Measurements from ENCODE around the gene CDH8.
"Not testable (repeated sequence)": the region's sequence is repeated elsewhere in the genome, so short reads cannot be mapped to it uniquely, and the experiment has no call there.

Gene CDH8

DNA sequence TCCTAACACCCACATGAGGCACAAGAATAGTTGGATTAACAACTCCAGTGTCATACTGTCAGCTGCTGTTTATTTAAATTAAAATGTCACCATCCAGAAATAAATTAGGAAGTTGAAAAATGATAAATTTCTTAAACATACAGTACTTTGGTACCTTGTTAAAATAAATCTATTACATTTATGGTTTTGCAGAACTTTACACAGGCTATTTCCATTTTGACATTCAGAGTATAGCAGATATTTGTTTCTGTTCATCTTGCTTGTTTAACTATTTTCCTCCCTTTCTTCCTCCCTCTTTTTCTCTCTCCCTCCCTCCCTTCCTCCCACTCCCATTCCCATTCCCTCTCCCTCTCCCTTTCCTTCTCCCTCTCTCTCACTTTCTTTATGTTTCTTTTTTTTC lies 310.1 kb downstream of the CDH8 start:
- H3K36me3 ChIP-seq: no peaks in the 10 kb centered on the region
- no peak for DNase-seq
- H3K9me3 ChIP-seq: no peaks in the 10 kb centered on the region
- H3K4me3 ChIP-seq (ENCODE audit: low read depth, low read length): no peak overlapping the region
- no peaks in the 10 kb centered on the region for H3K27me3 ChIP-seq
- TF ChIP-seq, protein P1, sequence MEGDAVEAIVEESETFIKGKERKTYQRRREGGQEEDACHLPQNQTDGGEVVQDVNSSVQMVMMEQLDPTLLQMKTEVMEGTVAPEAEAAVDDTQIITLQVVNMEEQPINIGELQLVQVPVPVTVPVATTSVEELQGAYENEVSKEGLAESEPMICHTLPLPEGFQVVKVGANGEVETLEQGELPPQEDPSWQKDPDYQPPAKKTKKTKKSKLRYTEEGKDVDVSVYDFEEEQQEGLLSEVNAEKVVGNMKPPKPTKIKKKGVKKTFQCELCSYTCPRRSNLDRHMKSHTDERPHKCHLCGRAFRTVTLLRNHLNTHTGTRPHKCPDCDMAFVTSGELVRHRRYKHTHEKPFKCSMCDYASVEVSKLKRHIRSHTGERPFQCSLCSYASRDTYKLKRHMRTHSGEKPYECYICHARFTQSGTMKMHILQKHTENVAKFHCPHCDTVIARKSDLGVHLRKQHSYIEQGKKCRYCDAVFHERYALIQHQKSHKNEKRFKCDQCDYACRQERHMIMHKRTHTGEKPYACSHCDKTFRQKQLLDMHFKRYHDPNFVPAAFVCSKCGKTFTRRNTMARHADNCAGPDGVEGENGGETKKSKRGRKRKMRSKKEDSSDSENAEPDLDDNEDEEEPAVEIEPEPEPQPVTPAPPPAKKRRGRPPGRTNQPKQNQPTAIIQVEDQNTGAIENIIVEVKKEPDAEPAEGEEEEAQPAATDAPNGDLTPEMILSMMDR (IDR thresholded peaks at IDR 0.05; ENCODE audit: low read depth, low read length): no peak
- H3K4me1 ChIP-seq: no peaks in the 10 kb centered on the region

DNA sequence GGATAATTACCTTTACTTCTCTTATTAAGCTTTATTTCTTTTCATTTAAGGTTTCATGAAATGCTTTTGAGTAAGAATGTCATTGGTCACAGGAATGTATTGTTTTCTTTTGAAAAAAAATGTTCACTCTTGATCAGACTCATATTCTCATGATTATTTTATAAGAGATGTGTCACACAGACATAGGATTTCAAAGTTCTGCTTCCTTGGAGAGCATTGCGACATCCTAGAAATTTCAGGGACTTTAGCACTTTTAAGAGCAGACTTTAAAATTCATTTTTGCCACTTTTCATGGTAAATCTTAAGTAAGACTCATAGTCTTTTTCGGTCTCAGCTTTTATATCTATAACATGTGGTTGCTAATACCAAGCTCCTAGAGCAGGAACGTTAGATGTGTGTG lies 314.7 kb downstream of the CDH8 start:
- no peak for DNase-seq
- Histone ChIP-seq H3K9me3 (no peaks in the 10 kb centered on the region), H3K4me3 (ENCODE audit: low read depth, low read length) (no peak overlapping the region), H3K36me3 (no peaks in the 10 kb centered on the region), H3K4me1 (no peaks in the 10 kb centered on the region), H3K27me3 (no peaks in the 10 kb centered on the region)
- TF ChIP-seq, protein P1 (IDR thresholded peaks at IDR 0.05; ENCODE audit: low read depth, low read length): no peak

- TF ChIP-seq, protein P1 (IDR thresholded peaks at IDR 0.05; ENCODE audit: low read depth, low read length): no peak
- Histone ChIP-seq H3K27me3 (no peaks in the 10 kb centered on the region), H3K4me3 (ENCODE audit: low read depth, low read length) (no peak overlapping the region), H3K36me3 (no peaks in the 10 kb centered on the region), H3K9me3 (no peaks in the 10 kb centered on the region; the same call in 1 of the 2 replicates), H3K4me1 (no peaks in the 10 kb centered on the region)
- DNase-seq: no peak
Measured at GRCh38 chr16:61715393-61715792, 320.8 kb downstream of the CDH8 start.

- Histone ChIP-seq H3K4me1 (no peaks in the 10 kb centered on the region), H3K36me3 (no peaks in the 10 kb centered on the region), H3K9me3 (no peaks in the 10 kb centered on the region; the same call in 1 of the 2 replicates), H3K27me3 (no peaks in the 10 kb centered on the region), H3K4me3 (ENCODE audit: low read depth, low read length) (no peak overlapping the region)
- no peak for DNase-seq
- TF ChIP-seq, protein P1 (IDR thresholded peaks at IDR 0.05; ENCODE audit: low read depth, low read length): no peak
Measured at GRCh38 chr16:61713787-61714186, 322.5 kb downstream of the CDH8 start.

GRCh38 chr16:61699640-61700039 lies 336.6 kb downstream of the CDH8 start:
- not testable (repeated sequence) for H3K27me3 ChIP-seq; H3K4me3 ChIP-seq (ENCODE audit: low read depth, low read length); H3K36me3 ChIP-seq; DNase-seq; H3K9me3 ChIP-seq; H3K4me1 ChIP-seq

DNA sequence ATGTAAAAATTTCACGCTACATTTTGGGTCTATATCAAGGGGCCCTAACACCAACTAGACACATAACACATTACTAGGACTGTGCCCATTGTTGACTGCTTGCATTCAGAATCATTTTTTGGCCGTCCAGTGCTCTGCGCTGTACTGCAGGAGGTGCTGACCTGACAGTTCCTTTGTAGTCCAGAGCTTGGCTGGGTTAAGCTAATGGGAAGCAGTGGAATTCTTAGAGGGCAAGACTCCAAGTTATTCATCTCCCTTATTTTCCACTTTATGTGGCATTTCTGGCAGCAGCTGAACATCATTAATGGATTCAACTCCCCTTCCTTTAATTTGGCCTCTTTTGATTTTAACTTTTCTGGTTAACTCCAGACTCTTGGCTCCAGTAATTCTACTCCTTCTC lies 351.7 kb downstream of the CDH8 start:
- H3K4me3 ChIP-seq (ENCODE audit: low read depth, low read length): no peak overlapping the region
- no peaks in the 10 kb centered on the region for H3K27me3 ChIP-seq
- DNase-seq: no peak
- H3K9me3 ChIP-seq: no peaks in the 10 kb centered on the region
- TF ChIP-seq, protein P1 (IDR thresholded peaks at IDR 0.05; ENCODE audit: low read depth, low read length): no peak
- H3K4me1 ChIP-seq: no peaks in the 10 kb centered on the region
- H3K36me3 ChIP-seq: no peaks in the 10 kb centered on the region

- TF ChIP-seq, protein P1 (IDR thresholded peaks at IDR 0.05; ENCODE audit: low read depth, low read length): no peak
- H3K36me3 ChIP-seq: no peaks in the 10 kb centered on the region
- no peaks in the 10 kb centered on the region for H3K27me3 ChIP-seq
- H3K9me3 ChIP-seq: no peaks in the 10 kb centered on the region
- no peak overlapping the region for H3K4me3 ChIP-seq (ENCODE audit: low read depth, low read length)
- H3K4me1 ChIP-seq: no peaks in the 10 kb centered on the region
- DNase-seq: no peak
Measured at GRCh38 chr16:61681673-61682072, 354.6 kb downstream of the CDH8 start.

Measured in BE2C (cell line).